BLaER1 treated with 17β-estradiol and CSF1 and Interleukin-3, amounts not matched to agents 10 nM and 100 nM (cell line): Measurements from ENCODE around the gene SERINC3.
A peak's percentile ranks its signal among the peaks of the same experiment; 100 is the strongest.

ENCODE experiments used
- H3K27ac ChIP-seq, 11 experiments: shearing (Covaris generic); formaldehyde crosslinking; 2 replicates each; pipeline ENCODE4 v1.8.1; 2022
- H3K27me3 ChIP-seq, 11 experiments: shearing (Covaris generic); formaldehyde crosslinking; 2 replicates each; pipeline ENCODE4 v1.8.1; 2022
- H3K36me3 ChIP-seq, 11 experiments: shearing (Covaris generic); formaldehyde crosslinking; 2 replicates each; pipeline ENCODE4 v1.8.1; 2022
- H3K4me1 ChIP-seq, 10 experiments: shearing (Covaris generic); formaldehyde crosslinking; 2 replicates each; pipeline ENCODE4 v1.8.1; 2022
- H3K4me2 ChIP-seq, 11 experiments: shearing (Covaris generic); formaldehyde crosslinking; 2 replicates each; pipeline ENCODE4 v1.8.1; 2022
- H3K4me3 ChIP-seq, 10 experiments: shearing (Covaris generic); formaldehyde crosslinking; 2 replicates each; pipeline ENCODE4 v1.8.1; 2022
- H3K9ac ChIP-seq, 11 experiments: shearing (Covaris generic); formaldehyde crosslinking; 2 replicates each; pipeline ENCODE4 v1.8.1; 2022
- H3K9me3 ChIP-seq, 11 experiments: shearing (Covaris generic); formaldehyde crosslinking; replicated peaks in 1 of 11; 2 replicates each; pipeline ENCODE4 v1.8.1; 2022
- H4K20me1 ChIP-seq, 11 experiments: shearing (Covaris generic); formaldehyde crosslinking; 2 replicates each; pipeline ENCODE4 v1.8.1; 2022
- Cebpa-rat ChIP-seq, 11 experiments: shearing (Covaris generic); IDR thresholded peaks; 2 replicates each; pipeline ENCODE4 v1.8.1; 2022

SERINC3 gene

DNA sequence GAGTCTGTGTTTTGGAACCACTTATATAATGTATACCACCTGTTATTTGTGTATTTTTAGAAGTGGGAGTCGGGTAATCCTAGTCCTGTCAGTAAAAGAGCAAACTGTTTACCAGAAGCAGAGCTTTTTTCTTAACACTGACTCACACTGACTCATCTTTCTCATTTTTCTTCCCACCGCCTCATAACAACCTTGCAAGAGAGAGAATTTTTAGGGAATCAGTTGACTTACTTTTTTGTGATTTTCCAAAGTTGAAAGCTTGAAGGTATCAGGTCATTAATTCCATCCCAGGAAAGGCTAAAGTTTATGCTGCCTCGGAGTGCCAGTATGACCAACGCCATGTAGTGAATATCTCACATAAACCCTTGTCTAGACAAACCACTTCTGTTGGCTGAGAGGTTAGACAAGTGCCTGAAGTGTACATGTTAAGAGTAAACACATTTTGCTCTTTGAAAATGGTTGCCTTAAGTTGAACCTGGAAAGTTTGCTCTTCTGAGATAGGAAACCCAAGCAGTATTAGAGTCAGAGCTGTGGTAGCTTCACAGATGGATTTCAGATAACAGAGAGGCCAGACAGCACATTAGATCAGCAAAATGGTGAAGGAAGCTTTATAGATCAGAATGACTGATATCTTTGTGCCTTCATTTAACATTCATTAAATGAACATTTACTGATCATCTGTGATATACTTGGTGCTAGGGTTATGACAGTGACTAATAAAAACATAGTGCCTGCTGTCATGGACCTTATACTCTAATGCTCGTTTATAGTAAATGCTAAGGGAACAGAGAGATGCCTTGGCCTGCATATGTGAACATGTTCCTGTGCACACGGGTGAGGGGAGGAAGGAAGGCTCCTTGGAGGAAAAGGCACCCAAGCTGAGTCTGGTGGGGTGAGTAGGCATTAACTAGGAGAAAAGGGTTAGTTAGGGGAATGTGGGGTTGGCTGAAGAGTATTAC is 31.4 kb upstream of the SERINC3 start:
- no peaks in the 10 kb centered on the region for H3K27me3 ChIP-seq
- H3K36me3 ChIP-seq = no peaks in the 10 kb centered on the region
- TF ChIP-seq Cebpa-rat (IDR thresholded peaks at IDR 0.05) = no peak
- no peaks in the 10 kb centered on the region for H4K20me1 ChIP-seq
- peak overlapping the region in 1 of 11 experiments; percentile 20; a peak in 1 of 22 replicates for H3K4me2 ChIP-seq
- H3K9ac ChIP-seq = no peak overlapping the region
- H3K27ac ChIP-seq = no peak overlapping the region
- no peaks in the 10 kb centered on the region for H3K9me3 ChIP-seq
- no peak overlapping the region for H3K4me3 ChIP-seq
- peaks cover 0 to 11% (median 0%) of the 10 kb centered on the region in 10 experiments; a peak in 4 of 20 replicates for H3K4me1 ChIP-seq

GRCh38 chr20:44552568-44552949 is 30.7 kb upstream of the SERINC3 start:
- H3K4me1 ChIP-seq = peaks cover 0 to 11% (median 0%) of the 10 kb centered on the region in 10 experiments; a peak in 4 of 20 replicates
- H3K4me3 ChIP-seq = no peak overlapping the region
- H3K4me2 ChIP-seq = peak overlapping the region in 1 of 11 experiments; percentile 20; a peak in 1 of 22 replicates
- TF ChIP-seq Cebpa-rat (IDR thresholded peaks at IDR 0.05) = no peak
- H3K36me3 ChIP-seq = no peaks in the 10 kb centered on the region
- no peaks in the 10 kb centered on the region for H3K9me3 ChIP-seq
- no peaks in the 10 kb centered on the region for H4K20me1 ChIP-seq
- no peak overlapping the region for H3K27ac ChIP-seq
- H3K9ac ChIP-seq = no peak overlapping the region
- H3K27me3 ChIP-seq = no peaks in the 10 kb centered on the region; a peak in 1 of 22 replicates

- no peaks in the 10 kb centered on the region for H3K9me3 ChIP-seq
- H3K36me3 ChIP-seq = no peaks in the 10 kb centered on the region
- no peaks in the 10 kb centered on the region for H4K20me1 ChIP-seq
- no peak overlapping the region for H3K27ac ChIP-seq
- H3K4me2 ChIP-seq = no peak overlapping the region
- H3K4me3 ChIP-seq = no peak overlapping the region
- H3K4me1 ChIP-seq = peaks cover 0 to 11% (median 0%) of the 10 kb centered on the region in 10 experiments; a peak in 4 of 20 replicates
- no peaks in the 10 kb centered on the region; a peak in 1 of 22 replicates for H3K27me3 ChIP-seq
- H3K9ac ChIP-seq = no peak overlapping the region
- no peak for TF ChIP-seq Cebpa-rat (IDR thresholded peaks at IDR 0.05)
Measured at GRCh38 chr20:44552050-44552449, 30.2 kb upstream of the SERINC3 start.

- Histone ChIP-seq H3K4me2 (no peak overlapping the region), H3K36me3 (no peaks in the 10 kb centered on the region), H3K4me1 (peaks cover 0 to 11% (median 0%) of the 10 kb centered on the region in 10 experiments; a peak in 4 of 20 replicates), H3K4me3 (no peak overlapping the region), H4K20me1 (no peaks in the 10 kb centered on the region), H3K9ac (no peak overlapping the region), H3K27ac (no peak overlapping the region), H3K27me3 (peaks cover 0 to 5% (median 0%) of the 10 kb centered on the region in 11 experiments; a peak in 2 of 22 replicates), H3K9me3 (no peaks in the 10 kb centered on the region)
- TF ChIP-seq Cebpa-rat (IDR thresholded peaks at IDR 0.05) = no peak
Measured at GRCh38 chr20:44549123-44549522, 27.3 kb upstream of the SERINC3 start.

DNA sequence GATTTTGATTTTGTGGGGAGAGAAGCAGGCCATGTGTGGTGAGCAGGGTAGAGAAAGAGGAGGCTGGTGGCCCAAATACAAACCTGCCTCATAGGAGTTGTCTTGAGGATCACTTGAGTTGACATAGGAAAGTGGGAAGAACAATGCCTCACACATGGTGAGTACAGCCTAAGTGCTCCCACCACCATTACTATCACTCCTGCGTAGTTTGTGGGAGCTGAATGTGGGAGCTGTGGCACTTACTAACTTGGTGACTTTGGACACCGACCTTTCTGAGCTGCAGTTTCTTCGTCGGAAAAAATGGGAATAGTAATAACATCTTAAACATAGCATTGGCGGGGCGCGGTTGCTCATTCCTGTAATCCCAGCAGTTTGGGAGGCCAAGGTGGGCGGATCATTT is 25.5 kb upstream of the SERINC3 start:
- Histone ChIP-seq H3K27me3 (peaks cover 0 to 5% (median 0%) of the 10 kb centered on the region in 11 experiments; a peak in 2 of 22 replicates), H3K4me3 (no peak overlapping the region), H3K4me2 (no peak overlapping the region), H3K9me3 (no peaks in the 10 kb centered on the region), H3K4me1 (peaks cover 0 to 12% (median 0%) of the 10 kb centered on the region in 10 experiments; a peak in 3 of 20 replicates), H4K20me1 (no peaks in the 10 kb centered on the region), H3K36me3 (no peaks in the 10 kb centered on the region), H3K9ac (no peak overlapping the region), H3K27ac (no peak overlapping the region)
- TF ChIP-seq Cebpa-rat (IDR thresholded peaks at IDR 0.05) = no peak

- H3K4me1 ChIP-seq = peaks cover 0 to 24% (median 6%) of the 10 kb centered on the region in 10 experiments; a peak in 12 of 20 replicates
- H3K9ac ChIP-seq = no peak overlapping the region
- no peaks in the 10 kb centered on the region for H4K20me1 ChIP-seq
- H3K9me3 ChIP-seq = no peaks in the 10 kb centered on the region
- no peak overlapping the region for H3K4me3 ChIP-seq
- no peaks in the 10 kb centered on the region for H3K36me3 ChIP-seq
- H3K27me3 ChIP-seq = peaks cover 0 to 5% (median 0%) of the 10 kb centered on the region in 11 experiments; a peak in 2 of 22 replicates
- H3K27ac ChIP-seq = no peak overlapping the region
- no peak overlapping the region for H3K4me2 ChIP-seq
- TF ChIP-seq Cebpa-rat (IDR thresholded peaks at IDR 0.05) = no peak
Measured at GRCh38 chr20:44544263-44544662, 22.4 kb upstream of the SERINC3 start.

- Histone ChIP-seq H3K27me3 (peaks cover 0 to 14% (median 0%) of the 10 kb centered on the region in 11 experiments; a peak in 3 of 22 replicates), H3K4me2 (0 out of 22 replicates have a peak overlapping the region, but pooled peaks of 1 of the 11 experiments have one; percentile 6), H3K36me3 (no peaks in the 10 kb centered on the region), H3K4me3 (no peak overlapping the region), H3K9ac (no peak overlapping the region), H3K27ac (no peak overlapping the region), H3K4me1 (peaks cover 0 to 24% (median 6%) of the 10 kb centered on the region in 10 experiments; a peak in 12 of 20 replicates), H3K9me3 (no peaks in the 10 kb centered on the region), H4K20me1 (no peaks in the 10 kb centered on the region)
- no peak for TF ChIP-seq Cebpa-rat (IDR thresholded peaks at IDR 0.05)
Measured at GRCh38 chr20:44543358-44543757, 21.5 kb upstream of the SERINC3 start.

DNA sequence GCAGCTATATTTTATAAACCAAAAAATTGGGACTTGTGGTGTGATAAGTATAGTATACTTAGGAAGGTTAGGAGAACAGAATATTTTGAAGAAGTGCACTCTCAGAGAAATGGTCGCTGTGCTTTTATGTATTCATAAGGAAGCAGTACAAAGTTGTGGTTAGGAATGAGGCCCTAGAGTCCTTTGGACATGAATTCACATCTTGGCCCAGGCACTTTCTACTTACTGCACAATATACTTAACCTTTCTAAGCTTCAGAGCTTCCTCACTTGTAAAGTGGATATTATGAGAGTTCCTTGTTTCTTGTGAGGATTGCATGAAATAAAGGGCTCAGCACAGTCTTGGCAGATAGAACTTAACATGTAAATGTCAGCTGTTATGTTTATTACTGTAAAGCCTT is 21.0 kb upstream of the SERINC3 start:
- no peak for TF ChIP-seq Cebpa-rat (IDR thresholded peaks at IDR 0.05)
- no peak overlapping the region for H3K4me3 ChIP-seq
- peaks cover 0 to 24% (median 6%) of the 10 kb centered on the region in 10 experiments; a peak in 12 of 20 replicates for H3K4me1 ChIP-seq
- no peaks in the 10 kb centered on the region for H4K20me1 ChIP-seq
- H3K9ac ChIP-seq = no peak overlapping the region
- H3K27me3 ChIP-seq = peaks cover 0 to 14% (median 0%) of the 10 kb centered on the region in 11 experiments; a peak in 3 of 22 replicates
- H3K27ac ChIP-seq = no peak overlapping the region
- H3K36me3 ChIP-seq = no peaks in the 10 kb centered on the region
- H3K4me2 ChIP-seq = peak overlapping the region in 2 of 11 experiments; percentile 6 to 21; a peak in 1 of 22 replicates
- no peaks in the 10 kb centered on the region for H3K9me3 ChIP-seq

GRCh38 chr20:44541992-44542391 is 20.1 kb upstream of the SERINC3 start:
- no peak overlapping the region for H3K9ac ChIP-seq
- H3K27ac ChIP-seq = no peak overlapping the region
- H3K9me3 ChIP-seq = no peaks in the 10 kb centered on the region
- H3K4me1 ChIP-seq = peaks cover 0 to 26% (median 6%) of the 10 kb centered on the region in 10 experiments; a peak in 12 of 20 replicates
- H3K27me3 ChIP-seq = peaks cover 0 to 15% (median 0%) of the 10 kb centered on the region in 11 experiments; a peak in 3 of 22 replicates
- no peak for TF ChIP-seq Cebpa-rat (IDR thresholded peaks at IDR 0.05)
- H4K20me1 ChIP-seq = no peaks in the 10 kb centered on the region
- no peaks in the 10 kb centered on the region for H3K36me3 ChIP-seq
- no peak overlapping the region for H3K4me3 ChIP-seq
- H3K4me2 ChIP-seq = no peak overlapping the region
